GM21390 (cell line): ENCODE results near the gene PRSS58.

Source experiments
- ATAC-seq: cut with Tn5 transposase; IDR thresholded peaks from one replicate; pipeline ENCODE4 v1.9.1; 2021; ENCODE audit not compliant: unreplicated experiment

Gene PRSS58

GRCh38 chr7:142257958-142258357, at the start of gene PRSS58:
Gene PRSS58 (minus strand): TSS chr7:142258058. CDS start chr7:142257707, 351 bp downstream.
- ATAC-seq: no peak

GRCh38 chr7:142307246-142307900, 49.5 kb upstream of the PRSS58 start:
- ATAC-seq: no peak

- no peak for ATAC-seq
These were observed 45.8 kb upstream of the PRSS58 start for GRCh38 chr7:142303650-142304049.

- no peak for ATAC-seq
These were observed 44.2 kb upstream of the PRSS58 start for GRCh38 chr7:142301923-142302550.

- no peak for ATAC-seq
These were observed 43.4 kb upstream of the PRSS58 start for GRCh38 chr7:142301299-142301698.

GRCh38 chr7:142300689-142301088, 42.8 kb upstream of the PRSS58 start:
- ATAC-seq: no peak

GRCh38 chr7:142299237-142299781, 41.5 kb upstream of the PRSS58 start:
- no peak for ATAC-seq

- ATAC-seq: no peak
These were observed 40.8 kb upstream of the PRSS58 start for GRCh38 chr7:142298627-142299026.

- ATAC-seq: no peak
These were observed 40.2 kb upstream of the PRSS58 start for GRCh38 chr7:142298009-142298408.

- no peak for ATAC-seq
These were observed 22.4 kb upstream of the PRSS58 start for GRCh38 chr7:142280263-142280662.

GRCh38 chr7:142279601-142280000, 21.7 kb upstream of the PRSS58 start:
- no peak for ATAC-seq

- no peak for ATAC-seq
These were observed 17.2 kb upstream of the PRSS58 start for GRCh38 chr7:142275028-142275427.

- no peak for ATAC-seq
These were observed 15.0 kb upstream of the PRSS58 start for GRCh38 chr7:142272841-142273240.

GRCh38 chr7:142263598-142264380, 5.9 kb upstream of the PRSS58 start:
- ATAC-seq: no peak

GRCh38 chr7:142250705-142251104, 7.2 kb downstream of the PRSS58 start:
- no peak for ATAC-seq

GRCh38 chr7:142249918-142250317, 7.9 kb downstream of the PRSS58 start:
- ATAC-seq: no peak

- no peak for ATAC-seq
These were observed 9.4 kb downstream of the PRSS58 start for GRCh38 chr7:142248166-142249160.

- no peak for ATAC-seq
These were observed 14.0 kb downstream of the PRSS58 start for GRCh38 chr7:142243823-142244222.

- ATAC-seq: no peak
These were observed 17.3 kb downstream of the PRSS58 start for GRCh38 chr7:142240546-142240945.

GRCh38 chr7:142231716-142232115, 26.1 kb downstream of the PRSS58 start:
- ATAC-seq: no peak
